ENCODE results near the gene RALB.
A peak's percentile ranks its signal among the peaks of the same experiment; 100 is the strongest.

The RALB gene

DNA sequence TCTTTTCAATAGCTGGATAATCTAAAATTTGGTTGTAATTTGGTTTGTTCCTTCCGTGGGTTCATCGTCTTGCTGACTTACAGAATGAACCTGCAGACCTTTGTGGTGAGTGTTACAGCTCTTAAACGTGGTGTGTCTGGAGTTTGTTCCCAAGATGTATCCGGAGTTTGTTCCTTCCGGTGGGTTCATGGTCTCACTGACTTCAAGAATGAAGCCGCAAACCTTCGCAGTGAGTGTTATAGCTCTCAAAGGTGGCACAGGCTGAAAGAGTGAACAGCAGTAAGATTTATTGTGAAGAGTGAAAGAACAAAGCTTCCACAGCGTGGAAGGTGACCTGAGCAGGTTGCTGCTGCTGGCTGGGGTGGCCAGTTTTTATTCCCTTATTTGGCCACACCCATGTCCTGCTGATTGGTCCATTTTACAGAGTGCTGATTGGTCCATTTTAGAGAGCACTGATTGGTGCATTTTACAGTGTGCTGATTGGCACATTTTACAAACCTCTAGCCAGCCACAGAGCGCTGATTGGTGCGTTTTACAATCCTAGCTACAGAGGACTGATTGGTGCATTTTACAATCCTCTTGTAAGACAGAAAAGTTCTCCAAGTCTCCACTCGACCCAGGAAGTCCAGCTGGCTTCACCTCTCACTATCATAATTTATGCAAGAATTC is 16.6 kb downstream of the RALB start:
- DNase-seq: no peak

DNA sequence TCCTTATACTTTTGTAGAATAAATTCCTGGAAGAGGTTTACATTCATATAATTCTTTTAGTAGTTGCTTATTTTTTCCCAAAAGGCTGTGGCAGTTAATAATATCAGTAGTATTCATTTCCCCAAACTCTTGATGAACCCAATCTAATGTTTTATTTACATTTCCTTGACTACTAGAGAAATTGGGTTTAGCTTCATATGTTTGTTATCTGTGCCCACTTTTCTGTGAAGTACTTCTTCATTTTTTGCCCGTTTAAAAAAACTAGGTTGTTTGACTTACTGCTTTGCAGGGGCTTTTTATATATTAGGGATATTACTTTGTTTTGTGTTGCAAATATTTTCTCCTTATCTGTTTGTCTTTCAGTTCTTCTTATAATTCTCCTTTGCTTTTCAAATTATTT is 17.2 kb downstream of the RALB start:
- DNase-seq: no peak

DNA sequence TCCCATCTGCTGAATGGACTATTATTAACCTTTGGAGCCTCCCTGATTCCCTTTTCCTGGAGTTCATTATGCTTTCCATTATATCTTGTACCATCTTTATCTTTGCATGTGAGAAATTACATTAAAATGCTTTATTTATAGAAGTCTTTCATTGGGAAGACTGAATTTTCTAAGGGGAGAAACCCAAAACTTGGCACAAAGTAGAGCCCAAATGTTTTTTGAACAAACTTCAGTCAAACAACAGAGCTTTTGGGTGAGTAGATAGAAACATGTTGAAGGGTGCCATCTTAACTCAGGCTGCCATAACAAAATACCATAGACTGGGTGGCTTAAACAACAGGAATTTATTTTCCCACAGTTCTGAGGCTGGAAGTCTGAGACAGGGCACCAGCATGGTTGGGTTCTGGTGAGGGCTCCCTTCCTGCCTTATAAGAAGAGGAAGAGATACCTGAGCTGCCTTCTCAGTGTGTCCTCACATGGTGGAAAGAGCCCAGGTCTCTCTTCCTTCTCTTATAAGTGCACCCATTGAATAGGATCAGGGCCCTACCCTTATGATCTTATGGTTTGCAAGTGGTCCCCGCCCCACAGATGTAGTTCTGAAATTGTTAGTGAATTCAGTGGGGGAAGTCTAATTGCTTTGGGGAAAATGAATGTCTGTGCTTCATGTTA is 19.2 kb downstream of the RALB start:
- DNase-seq: no peak

DNA sequence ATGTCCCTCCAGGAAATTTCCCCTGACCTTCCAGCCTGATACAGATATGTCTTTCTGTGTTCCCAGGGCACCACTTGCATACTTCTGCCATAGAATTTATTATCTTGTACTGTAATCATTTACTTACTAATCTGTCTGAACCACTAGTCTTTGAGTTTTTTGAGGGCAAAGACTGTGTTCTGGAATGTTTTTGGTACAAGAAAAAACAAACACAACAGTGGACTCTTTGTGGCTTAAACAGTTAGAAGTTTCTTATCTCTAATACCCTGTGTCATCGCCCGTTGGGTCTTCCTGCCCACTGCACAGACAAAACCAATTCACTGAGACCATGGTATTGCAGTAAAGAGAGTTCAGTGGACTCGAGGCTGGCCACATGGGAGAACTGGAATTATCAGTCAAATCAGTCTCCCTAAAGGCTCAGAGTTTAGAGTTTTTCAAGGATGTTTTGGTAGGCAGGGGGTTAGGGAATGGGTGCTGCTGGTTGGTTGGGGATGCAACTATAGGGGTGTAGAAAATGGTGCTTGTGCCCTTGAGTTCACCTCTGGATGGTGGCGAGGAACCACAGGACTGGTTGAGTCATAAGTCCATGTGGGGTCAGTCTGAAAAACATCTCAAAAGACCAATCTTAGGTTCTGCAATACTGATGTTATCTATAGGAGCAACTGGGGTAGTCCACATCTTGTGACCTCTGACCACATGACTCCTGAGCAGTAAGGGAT is 20.3 kb downstream of the RALB start:
- DNase-seq: no peak

DNA sequence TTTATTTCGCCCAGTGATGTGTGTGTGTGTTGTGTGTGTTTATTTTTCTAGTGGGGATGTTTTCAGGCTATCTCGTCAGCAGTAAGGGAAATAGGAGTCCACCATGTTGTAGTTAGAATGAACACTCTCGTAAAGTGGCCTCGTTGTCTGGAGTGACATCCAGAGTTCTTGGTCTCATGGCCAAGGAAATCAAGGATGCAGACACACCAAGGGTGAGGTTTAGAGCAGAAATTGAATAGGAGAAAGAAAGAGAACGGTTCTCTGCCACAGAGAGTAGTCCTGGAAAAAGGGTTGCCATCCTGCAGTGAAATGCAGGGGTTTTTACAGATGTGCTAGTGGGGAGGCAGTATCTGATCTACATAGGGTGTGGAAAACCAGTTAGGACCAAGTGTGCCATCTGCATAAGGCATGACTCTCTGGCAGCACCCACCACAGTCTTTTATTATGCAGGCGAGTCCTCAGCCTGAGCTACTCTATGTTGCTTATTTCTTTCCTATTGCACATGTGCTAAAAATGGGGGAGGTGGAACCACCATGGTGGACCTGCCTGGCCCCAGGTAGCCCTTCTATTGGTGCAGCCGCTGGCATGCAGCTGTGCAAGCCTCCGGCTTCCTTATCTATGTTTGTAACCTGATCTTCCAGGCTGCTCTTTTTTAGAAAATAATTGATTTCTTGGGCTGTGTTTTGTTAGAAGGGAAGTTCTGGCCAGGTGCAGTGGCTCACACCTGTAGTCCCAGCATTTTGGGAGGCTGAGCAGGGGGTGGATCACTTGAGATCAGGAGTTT is 23.2 kb downstream of the RALB start:
- DNase-seq: no peak

DNA sequence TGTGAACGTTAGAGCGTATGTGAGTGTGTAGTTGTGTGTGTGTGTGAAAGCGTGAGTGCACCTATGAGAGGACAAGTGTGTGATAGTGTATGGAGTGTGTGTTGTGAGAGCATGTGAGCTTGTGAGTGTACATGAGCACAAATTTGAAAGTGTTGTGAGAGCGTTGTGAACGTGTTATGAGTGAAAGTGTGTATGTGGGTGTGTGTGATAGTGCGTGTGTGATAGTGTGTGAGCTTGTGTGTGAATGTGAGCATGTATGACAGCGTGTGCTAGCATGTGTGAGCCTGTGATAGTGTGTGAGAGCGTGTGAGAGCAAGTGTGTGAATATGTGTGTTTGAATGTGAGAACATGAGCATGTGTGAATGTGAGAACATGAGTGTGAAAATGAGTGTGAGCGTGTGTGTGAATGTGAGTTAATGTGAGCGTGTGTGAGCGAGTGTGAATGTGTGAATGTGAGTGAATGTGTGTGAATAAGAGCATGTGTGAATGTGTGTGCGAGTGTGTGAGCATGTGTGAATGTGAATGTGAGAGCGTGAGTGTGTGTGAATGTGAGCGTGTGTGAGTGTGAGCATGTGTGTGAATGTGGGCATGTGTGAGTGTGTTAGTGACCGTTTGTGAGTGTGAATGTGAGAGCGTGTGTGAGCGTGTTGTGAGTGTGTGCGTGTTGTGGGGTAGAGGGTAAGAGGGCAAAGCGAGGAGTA is 25.0 kb downstream of the RALB start:
- no peak for DNase-seq

DNA sequence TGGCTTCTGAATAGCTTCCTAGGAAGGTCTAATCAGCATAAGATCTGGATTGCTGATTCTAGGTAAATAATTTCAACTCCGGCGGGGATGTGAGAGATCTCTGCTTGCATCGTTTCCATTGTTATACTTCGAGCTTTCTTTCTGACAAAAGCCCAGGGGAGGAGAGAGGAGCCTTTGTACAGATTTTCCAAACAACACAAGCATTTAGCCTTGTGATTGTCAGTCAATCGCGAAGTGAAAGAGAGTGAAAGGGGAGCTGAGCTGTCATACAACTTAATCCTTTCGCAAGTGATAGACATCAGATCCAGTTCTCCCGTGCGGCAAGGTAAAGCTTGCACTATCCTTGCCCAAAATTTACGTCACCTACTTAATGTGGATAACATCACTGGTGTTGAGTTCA is 26.2 kb downstream of the RALB start:
- no peak for DNase-seq

DNA sequence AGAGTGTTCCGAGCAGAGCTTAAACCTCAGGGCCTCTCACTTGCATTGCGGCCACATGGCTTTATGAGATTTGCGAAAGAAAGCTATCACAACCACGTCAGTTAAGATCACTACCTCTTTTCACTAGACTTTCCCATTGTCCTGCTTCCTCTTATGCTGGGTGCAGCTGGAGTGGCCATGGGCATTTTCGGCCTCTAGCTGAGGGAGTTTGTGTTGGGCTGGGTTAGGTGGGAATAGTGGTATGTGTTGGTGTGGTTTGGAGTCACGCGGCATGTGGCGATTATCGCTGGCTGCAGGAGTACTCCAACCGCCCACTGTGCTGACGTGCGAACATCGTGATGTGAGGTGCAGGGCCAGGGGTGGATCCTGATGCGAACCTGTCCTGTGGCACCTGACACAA is 27.1 kb downstream of the RALB start:
- DNase-seq: no peak

DNA sequence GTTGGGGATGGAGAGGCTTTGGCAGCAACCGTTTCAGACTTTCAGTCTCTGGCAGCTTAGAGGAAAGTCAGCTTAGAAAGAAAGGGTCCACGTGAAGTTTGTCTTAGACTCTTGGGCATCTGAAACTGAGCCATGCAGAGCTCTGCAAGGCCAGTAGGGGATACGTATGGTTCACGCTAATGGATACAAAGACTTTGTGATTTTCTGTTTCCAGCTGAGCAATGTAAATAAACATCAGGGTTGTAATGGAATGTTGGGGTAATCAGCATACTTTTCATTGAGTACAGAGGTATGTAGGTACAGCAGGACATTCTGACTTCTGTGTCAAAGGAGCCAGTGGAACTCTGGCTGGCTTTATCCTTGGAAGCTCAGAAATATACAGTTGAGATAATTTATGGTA is 31.0 kb downstream of the RALB start:
- no peak for DNase-seq

DNA sequence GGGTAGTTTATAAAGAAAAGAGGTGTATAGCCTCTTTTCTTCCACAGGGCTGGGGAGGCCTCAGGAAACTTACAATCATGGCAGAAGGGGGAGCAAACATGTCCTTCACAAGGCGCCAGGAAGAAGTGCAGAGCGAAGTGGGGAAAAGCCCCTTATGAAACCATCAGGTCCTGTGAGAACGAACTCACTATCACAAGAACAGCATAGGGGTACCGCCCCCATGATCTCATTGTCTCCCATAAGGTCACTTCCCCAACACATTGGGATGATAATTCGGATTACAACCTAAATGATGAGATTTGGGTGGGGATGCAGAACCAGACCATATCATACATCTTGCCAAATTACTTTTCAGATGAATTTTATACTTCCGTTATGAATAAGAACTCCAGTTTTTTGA is 32.4 kb downstream of the RALB start:
- DNase-seq: no peak

DNA sequence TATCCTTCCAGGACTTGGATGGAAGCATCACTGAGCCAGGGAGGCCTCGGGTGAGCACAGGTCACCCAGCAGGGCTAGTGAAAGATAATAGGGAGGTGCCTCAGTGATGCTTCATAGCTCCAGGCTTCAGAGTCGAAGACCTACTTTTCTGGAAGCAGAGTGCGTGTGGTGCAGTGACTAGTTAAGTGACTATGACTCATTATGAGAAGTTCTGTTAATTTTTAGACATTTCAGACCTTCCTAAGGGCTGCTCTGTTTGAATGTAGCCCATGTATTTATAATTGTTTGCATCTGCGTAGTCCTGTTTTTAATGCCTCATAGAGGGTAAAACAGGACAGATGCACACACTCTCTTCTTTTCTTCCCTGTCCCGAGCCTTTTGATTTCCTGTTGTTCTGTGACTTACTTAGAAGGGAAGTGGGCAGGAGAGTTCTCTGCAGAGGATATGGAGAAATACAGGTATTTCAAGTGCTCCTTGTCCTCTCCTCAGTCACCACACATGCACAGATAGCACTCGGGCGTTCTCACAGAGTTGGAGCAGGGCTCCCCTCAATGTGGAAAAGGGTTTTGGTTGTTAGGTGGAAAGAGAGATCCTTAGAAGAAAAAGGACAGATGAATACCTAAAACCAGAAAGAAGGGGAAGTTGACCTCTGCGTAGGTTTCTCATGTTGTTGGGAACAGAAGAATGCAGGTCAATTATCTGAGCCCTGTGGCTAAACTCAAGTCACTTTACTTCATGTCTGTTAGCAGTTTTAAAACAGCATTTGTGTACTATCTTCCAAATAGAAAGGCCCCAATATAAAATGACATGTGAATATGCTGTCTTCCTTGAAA is 34.7 kb downstream of the RALB start:
- DNase-seq: peak; percentile 56

DNA sequence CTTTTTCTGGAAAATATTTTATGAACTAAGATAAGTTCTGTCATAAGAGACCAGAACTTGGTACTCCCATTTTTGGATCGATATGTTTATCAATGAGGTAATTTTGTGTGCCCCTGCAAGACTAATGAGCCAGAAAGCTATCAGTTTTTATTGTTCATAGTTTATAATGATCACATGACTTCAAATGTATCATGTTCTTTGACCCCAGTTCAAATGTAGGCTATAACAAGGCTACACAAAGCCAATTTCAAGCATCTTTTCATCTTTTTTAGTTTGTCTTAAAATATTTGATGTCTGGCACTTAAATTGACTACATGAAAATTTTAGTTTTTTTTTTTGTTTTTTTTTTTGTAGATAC is 35.3 kb downstream of the RALB start:
- DNase-seq: no peak

DNA sequence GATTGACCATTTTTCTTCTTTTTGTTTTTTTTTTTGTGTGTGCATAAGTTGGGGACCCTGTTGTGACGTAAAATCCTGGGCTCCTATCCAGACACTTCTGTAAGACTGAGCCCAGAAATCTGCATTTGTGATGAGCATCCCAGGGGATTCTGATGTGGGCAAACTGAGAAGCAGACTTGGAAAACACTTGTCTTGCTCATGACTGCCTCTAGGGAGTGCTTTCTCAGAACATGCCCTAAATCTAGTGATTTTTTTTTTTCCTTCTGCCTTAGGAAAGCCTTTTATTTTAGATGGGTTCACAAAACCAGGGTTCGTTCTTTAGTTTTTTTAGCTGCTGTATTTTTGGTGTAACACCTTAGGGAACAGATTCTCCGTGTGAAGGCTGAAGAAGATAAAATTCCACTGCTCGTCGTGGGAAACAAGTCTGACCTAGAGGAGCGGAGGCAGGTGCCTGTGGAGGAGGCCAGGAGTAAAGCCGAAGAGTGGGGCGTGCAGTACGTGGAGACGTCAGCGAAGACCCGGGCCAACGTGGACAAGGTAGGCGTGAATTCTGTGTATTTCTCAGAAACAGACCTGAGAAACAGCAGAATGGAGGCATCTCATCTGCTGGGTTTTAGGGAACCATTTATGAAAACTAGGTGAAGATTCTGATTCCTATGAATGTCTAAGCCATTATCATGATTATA is 36.7 kb downstream of the RALB start:
- no peak for DNase-seq

DNA sequence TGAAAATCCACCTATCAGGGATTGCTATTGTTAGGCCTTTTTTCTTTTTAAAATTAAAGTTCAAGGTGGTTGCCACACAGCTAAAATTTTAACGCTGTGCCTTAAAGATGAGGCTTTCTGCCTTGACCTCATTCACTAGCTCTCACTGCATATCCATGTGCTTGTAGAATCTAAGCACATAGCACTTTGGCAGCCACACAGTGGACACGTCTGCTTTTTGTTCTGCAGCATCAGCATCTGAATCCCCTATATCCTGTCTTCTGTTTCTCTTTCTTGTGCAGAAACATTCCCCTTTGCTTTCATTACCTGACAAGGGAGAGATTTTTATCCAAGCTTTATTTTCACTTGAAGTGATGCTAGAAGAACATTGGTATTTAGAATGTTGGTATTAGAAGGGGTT is 38.1 kb downstream of the RALB start:
- DNase-seq: no peak

DNA sequence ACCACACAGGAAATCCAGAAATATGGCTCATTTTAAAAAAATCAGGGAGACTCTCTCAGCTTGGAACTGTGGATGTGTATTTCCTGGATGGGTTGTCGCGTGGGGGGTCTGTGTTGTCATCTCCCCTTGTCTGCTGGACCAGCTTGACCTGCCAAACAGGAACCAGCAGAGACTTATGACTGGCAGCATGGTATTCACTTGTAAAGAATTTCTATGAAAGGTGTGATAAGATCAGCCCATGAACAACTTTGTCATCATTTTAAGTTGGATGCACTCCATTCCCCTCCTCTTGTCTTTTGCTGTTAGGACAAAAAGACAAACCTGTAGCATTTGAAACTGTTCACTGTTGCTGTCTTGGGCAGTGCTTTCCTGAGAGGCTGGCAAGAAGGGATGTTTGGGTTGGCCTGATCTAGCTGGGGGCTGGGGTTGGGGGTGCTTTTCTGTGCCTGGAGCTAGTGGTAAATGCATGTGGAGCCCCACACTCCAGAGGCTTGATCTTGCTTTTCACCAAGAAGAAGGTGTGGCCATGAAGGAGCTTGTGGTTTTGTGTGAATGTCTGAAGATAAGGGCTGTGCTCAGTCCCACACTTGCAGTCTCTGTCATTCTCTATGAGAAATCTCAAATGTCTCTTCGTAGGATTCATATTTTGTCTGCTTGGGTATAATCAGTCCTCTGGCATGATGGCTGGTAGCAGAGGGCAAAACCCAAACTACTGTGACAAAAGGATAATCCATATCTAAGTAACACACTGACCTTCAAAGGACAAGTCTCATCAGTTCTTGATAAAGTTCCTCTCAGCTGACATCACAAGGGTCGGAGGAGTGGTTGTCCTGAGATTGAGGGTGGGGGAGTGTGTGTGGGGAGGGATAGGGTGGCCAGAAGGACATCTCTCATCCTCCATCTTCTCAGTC is 39.0 kb downstream of the RALB start:
- no peak for DNase-seq

DNA sequence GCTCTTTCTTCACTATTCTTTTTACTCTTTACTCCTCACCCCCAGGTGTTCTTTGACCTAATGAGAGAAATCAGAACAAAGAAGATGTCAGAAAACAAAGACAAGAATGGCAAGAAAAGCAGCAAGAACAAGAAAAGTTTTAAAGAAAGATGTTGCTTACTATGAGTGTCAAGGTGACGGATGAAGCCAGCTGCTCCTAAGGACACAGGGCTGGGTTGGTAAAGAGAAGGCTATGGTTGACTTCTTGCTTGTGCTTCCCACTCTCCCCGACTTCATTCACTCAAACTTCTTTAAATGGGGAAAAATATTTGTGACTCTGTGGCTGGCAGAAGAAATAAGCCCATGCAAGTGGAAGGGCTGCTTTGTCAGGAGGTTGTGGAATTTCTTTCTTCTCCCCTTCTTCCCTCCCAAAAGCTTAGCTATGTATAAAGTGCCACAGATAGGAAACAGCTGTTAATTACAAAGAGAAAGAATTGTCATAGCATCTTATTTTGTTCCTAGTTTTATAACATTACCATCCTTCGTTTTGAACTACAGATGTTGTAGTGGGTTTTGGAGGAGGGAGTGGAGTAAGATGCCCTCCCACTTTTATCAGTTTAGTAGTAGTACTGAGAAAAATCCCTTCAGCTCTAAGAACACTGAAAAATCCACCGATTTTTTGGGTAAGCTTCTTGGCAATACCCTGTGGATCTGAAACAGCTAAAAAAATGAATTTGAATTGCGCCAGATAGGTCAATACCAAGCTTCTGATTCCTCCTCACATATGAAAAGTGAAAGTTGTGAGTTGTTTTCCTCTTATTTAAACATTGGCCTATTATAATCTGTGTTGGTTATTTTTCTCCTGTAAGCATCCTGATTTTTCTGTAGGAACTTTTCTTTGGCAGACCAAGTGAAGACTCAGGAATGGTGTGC is 40.7 kb downstream of the RALB start:
- DNase-seq: no peak

DNA sequence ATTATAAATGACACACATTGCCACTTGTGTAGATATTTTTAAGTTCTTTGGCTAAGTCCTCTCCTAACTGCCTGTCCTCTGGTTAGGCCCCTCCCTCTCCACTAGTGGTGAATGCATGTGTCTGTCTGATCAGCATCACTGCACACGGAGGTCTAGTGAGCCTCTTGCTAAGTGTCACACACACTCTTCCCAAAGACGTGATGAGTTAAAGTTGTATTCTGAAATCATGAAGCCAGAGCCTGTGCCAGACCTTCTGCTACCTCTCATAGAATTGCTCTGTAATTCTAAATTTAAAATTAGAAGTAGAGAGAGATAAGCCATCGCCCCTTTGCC is 41.3 kb downstream of the RALB start:
- DNase-seq: no peak

DNA sequence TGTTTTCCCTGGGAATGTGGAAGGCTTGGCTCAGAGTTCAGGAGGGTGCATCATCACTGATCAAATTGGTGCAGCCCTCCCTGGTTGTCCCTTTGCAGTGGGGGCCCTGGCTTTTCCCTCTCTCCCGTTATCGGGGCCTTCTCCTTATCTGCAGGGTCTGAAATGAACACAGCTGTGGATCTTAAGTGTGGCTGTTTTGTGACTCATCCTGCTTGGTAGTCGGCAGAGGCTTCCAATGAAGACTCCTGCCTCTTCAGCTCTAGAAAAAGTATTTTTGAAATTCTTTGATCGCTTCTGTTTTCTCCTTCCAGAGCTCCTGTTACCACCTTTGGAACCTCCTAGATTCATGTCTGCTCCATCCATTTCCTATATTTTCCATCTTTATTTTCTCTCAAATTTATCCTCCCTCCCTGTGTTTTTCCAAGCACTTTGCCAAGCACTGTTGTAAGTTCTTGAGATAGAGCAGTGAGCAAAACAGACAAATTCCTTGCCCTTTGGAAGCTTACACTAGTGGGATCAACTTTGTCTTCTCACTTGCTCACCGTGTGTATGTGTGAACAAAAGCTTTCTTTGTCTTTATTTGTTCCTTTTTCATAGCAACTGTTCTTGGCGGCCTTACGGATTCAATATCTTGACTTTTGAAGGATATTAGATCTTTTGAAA is 45.7 kb downstream of the RALB start:
- no peak for DNase-seq

DNA sequence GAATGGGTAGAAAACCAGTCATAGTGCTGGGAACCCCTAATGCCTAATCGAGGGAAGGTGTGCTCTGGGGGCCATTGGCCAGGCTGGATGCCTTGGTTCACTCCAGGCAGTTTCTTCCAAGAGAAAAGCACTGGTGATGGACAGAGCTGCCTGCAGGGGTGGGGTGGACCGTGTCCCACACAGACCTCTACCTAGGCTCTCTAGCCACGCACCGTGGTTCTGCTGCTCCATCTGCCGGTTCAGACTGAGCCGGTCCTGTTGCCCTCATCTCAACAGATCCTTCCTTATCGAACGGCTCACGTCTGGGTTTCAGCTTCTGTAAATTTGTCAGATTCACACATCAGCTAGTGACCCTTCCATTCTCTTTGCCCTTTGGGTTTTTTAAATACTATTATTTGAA is 46.4 kb downstream of the RALB start:
- no peak for DNase-seq

Data from amniotic stem cell (primary cell).